ENCODE measurements around the gene RNFT2.

DNA sequence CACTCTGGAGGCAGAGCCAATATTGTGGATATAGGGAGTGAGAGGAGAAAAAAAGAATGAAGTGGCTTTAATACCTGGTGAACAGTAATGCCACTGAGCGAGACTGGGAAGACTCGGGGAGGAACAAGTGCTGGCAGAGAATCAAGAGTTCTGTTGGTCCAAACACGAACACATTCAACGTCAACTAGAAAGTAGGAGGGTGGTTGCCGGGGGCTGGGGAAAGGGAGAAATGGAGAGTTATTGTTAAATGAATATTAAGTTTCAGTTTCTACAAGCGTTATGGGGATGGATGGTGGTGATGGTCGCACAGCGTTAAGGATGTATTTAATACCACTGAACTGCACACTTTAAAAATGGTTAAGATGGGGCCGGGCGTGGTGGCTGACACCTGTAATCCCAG is 3.0 kb upstream of the RNFT2 start:
- no peak for TF ChIP-seq CTCF (optimal IDR thresholded peaks at IDR 0.05 in 1 of 3, IDR thresholded peaks at IDR 0.05 in 1 of 3, conservative IDR thresholded peaks at IDR 0.05 in 1 of 3; ENCODE audit: extremely low read depth in 1 of 3, insufficient read depth in 2 of 3, low read length in 3 of 3)
- TF ChIP-seq EZH2 (IDR thresholded peaks at IDR 0.05; ENCODE audit: low read length): no peak

All from keratinocyte (primary cell).